HG03520 (cell line): Measurements from ENCODE around the gene THADA.
A peak's percentile ranks its signal among the peaks of the same experiment; 100 is the strongest.
"Not testable (repeated sequence)": the region's sequence is repeated elsewhere in the genome, so short reads cannot be mapped to it uniquely, and the experiment has no call there.

Experiments used
- ATAC-seq: cut with Tn5 transposase; IDR thresholded peaks from one replicate; pipeline ENCODE4 v1.9.1; 2021; ENCODE audit warnings: mild to moderate bottlenecking, moderate library complexity; ENCODE audit not compliant: unreplicated experiment

Gene THADA

GRCh38 chr2:43391201-43391877 lies 204.5 kb downstream of the THADA start:
- ATAC-seq, result no peak

GRCh38 chr2:43389581-43390466 lies 206.0 kb downstream of the THADA start:
- ATAC-seq, result no peak

GRCh38 chr2:43388371-43388770 lies 207.5 kb downstream of the THADA start:
- no peak for ATAC-seq

GRCh38 chr2:43387092-43388062 lies 208.5 kb downstream of the THADA start:
- ATAC-seq, result peak; percentile 74

GRCh38 chr2:43386679-43387078 lies 209.2 kb downstream of the THADA start:
- ATAC-seq, result not testable (repeated sequence)

GRCh38 chr2:43384143-43384542 lies 211.7 kb downstream of the THADA start:
- ATAC-seq, result no peak

- ATAC-seq, result no peak
Measured at GRCh38 chr2:43383533-43383932, 212.3 kb downstream of the THADA start.

- no peak for ATAC-seq
Measured at GRCh38 chr2:43379494-43379893, 216.3 kb downstream of the THADA start.

GRCh38 chr2:43377327-43377726 lies 218.5 kb downstream of the THADA start:
- ATAC-seq, result no peak

GRCh38 chr2:43376523-43377198 lies 219.2 kb downstream of the THADA start:
- ATAC-seq, result no peak

GRCh38 chr2:43375746-43376522 lies 219.9 kb downstream of the THADA start:
- ATAC-seq, result no peak

GRCh38 chr2:43372416-43373081 lies 223.3 kb downstream of the THADA start:
- ATAC-seq, result no peak

GRCh38 chr2:43370705-43371104 lies 225.1 kb downstream of the THADA start:
- no peak for ATAC-seq

- no peak for ATAC-seq
Measured at GRCh38 chr2:43370146-43370545, 225.7 kb downstream of the THADA start.

- no peak for ATAC-seq
Measured at GRCh38 chr2:43368483-43369385, 227.1 kb downstream of the THADA start.

GRCh38 chr2:43367012-43367782 lies 228.6 kb downstream of the THADA start:
- no peak for ATAC-seq

- no peak for ATAC-seq
Measured at GRCh38 chr2:43363120-43363519, 232.7 kb downstream of the THADA start.
